PC-9 (cell line): ENCODE measurements around the gene IL13.

Source experiments
- EZH2 ChIP-seq: fragments of 200-600 bp; sonication (generic); IDR thresholded peaks from 2 replicates; pipeline ENCODE4 v1.8.0; 2017; ENCODE audit warnings: antibody characterized with exemption, low read depth
- TF ChIP-seq, protein P1 (sequence below): fragments of 200-600 bp; sonication (generic); conservative IDR thresholded peaks from 2 replicates; pipeline ENCODE4 v1.6.1; 2017; ENCODE audit warnings: mixed run types, antibody characterized with exemption, mild to moderate bottlenecking, moderate library complexity

- TF ChIP-seq, protein P1, sequence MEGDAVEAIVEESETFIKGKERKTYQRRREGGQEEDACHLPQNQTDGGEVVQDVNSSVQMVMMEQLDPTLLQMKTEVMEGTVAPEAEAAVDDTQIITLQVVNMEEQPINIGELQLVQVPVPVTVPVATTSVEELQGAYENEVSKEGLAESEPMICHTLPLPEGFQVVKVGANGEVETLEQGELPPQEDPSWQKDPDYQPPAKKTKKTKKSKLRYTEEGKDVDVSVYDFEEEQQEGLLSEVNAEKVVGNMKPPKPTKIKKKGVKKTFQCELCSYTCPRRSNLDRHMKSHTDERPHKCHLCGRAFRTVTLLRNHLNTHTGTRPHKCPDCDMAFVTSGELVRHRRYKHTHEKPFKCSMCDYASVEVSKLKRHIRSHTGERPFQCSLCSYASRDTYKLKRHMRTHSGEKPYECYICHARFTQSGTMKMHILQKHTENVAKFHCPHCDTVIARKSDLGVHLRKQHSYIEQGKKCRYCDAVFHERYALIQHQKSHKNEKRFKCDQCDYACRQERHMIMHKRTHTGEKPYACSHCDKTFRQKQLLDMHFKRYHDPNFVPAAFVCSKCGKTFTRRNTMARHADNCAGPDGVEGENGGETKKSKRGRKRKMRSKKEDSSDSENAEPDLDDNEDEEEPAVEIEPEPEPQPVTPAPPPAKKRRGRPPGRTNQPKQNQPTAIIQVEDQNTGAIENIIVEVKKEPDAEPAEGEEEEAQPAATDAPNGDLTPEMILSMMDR = no peak
- TF ChIP-seq EZH2 = no peak
Observed at GRCh38 chr5:132678735-132679134, 20.8 kb downstream of the IL13 start.
